ENCODE data around the gene CPVL. TPM values are rescaled to one million over a fixed set of nuclear protein-coding genes. Genes with fewer than 3 reads are reported as not detected.

The CPVL gene
- total RNA-seq, 3 donors from 2014 or later = 11.4 to 44.2 (median 13.4) TPM

DNA sequence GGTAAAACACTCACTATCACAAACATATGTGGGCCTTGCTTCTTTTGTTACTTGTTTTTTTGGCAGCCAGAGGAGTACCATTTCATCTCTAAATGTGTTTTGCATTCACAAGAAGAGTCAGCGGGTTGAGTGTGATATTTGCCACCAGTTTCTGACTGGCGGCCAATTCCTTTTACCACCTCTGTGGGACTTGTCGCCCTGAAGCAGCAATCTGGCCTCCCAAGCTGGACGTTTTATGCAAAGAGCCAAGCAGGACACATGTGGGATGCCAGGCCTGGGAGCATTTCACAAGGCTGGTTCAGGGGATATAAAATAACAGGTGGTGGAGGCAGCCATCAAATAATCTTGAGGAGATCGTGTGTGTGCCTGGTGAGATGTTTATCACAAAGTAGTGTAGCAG is 126.4 kb downstream of the CPVL start:
- peak overlapping the region in 1 of 2 donors; percentile 12 for H3K27ac ChIP-seq
- H3K4me3 ChIP-seq = no peak overlapping the region
- H3K4me1 ChIP-seq = no peaks in the 10 kb centered on the region
- intact Hi-C loops (cut with DNase I; ENCODE audit: low total_unique reads) = no loop called here
- no peak for DNase-seq (ENCODE audit: low spot score in 2 of 2)
- H3K36me3 ChIP-seq = no peaks in the 10 kb centered on the region
- H3K27me3 ChIP-seq = no peaks in the 10 kb centered on the region
- H3K9me3 ChIP-seq = peaks cover 0 to 9% of the 10 kb centered on the region in 2 donors
- TF ChIP-seq, protein P1, sequence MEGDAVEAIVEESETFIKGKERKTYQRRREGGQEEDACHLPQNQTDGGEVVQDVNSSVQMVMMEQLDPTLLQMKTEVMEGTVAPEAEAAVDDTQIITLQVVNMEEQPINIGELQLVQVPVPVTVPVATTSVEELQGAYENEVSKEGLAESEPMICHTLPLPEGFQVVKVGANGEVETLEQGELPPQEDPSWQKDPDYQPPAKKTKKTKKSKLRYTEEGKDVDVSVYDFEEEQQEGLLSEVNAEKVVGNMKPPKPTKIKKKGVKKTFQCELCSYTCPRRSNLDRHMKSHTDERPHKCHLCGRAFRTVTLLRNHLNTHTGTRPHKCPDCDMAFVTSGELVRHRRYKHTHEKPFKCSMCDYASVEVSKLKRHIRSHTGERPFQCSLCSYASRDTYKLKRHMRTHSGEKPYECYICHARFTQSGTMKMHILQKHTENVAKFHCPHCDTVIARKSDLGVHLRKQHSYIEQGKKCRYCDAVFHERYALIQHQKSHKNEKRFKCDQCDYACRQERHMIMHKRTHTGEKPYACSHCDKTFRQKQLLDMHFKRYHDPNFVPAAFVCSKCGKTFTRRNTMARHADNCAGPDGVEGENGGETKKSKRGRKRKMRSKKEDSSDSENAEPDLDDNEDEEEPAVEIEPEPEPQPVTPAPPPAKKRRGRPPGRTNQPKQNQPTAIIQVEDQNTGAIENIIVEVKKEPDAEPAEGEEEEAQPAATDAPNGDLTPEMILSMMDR (IDR thresholded peaks at IDR 0.05) = no peak
- TF ChIP-seq POLR2AphosphoS5 (IDR thresholded peaks at IDR 0.05) (no peak), POLR2A (IDR thresholded peaks at IDR 0.05) (no peak)

DNA sequence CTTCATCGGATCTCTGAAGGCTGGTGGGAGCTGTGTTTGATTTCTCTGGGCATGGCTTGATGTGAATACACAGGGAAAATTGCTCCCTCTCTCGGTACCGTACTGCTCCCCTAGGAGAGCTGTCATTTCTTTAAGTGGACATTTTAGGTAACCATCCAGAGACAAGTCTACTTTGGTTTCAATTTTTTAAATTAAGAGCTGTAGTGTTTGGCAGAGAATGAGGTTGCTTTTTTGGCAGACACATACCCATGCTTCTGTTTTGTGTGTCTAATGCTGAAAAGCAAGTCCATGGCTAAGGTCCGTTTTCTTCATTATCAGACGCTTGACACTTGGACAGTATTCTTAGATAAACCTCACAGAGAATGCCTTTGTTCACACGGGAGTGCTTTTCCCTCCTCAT is 127.0 kb downstream of the CPVL start:
- Histone ChIP-seq H3K9me3 (peaks cover 0 to 4% of the 10 kb centered on the region in 2 donors), H3K4me3 (no peak overlapping the region), H3K4me1 (no peaks in the 10 kb centered on the region), H3K27me3 (no peaks in the 10 kb centered on the region), H3K36me3 (no peaks in the 10 kb centered on the region), H3K27ac (peak overlapping the region in 1 of 2 donors; percentile 12)
- no peak for TF ChIP-seq POLR2A (IDR thresholded peaks at IDR 0.05)
- TF ChIP-seq, protein P1 (IDR thresholded peaks at IDR 0.05) = no peak
- no peak for TF ChIP-seq POLR2AphosphoS5 (IDR thresholded peaks at IDR 0.05)
- no peak for DNase-seq (ENCODE audit: low spot score in 2 of 2)
- intact Hi-C loops (cut with DNase I; ENCODE audit: low total_unique reads) = no loop called here

DNA sequence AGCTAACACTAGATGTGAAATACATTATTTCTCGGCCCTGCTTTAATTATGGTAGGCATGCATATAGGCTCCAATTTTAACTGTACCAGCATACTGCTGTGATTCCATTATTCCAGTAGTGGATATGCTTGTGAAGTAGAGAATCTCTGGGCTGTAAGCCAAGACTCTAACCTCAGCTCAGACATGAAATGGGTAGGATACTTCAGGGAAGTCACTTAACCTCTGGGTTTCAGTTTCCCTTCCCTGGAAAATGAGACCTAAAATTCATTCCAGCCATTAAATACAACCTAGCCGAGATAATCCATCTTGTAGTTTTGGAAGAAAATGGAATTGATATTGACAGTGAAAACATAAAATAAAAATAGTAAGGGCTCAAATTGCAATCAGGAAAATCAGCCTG is 128.6 kb downstream of the CPVL start:
- H3K27me3 ChIP-seq = no peaks in the 10 kb centered on the region
- no peak overlapping the region for H3K27ac ChIP-seq
- H3K4me3 ChIP-seq = no peak overlapping the region
- no peaks in the 10 kb centered on the region for H3K36me3 ChIP-seq
- intact Hi-C loops (cut with DNase I; ENCODE audit: low total_unique reads) = no loop called here
- H3K4me1 ChIP-seq = no peaks in the 10 kb centered on the region
- no peak for DNase-seq (ENCODE audit: low spot score in 2 of 2)
- H3K9me3 ChIP-seq = no peaks in the 10 kb centered on the region
- TF ChIP-seq POLR2A (IDR thresholded peaks at IDR 0.05) (no peak), POLR2AphosphoS5 (IDR thresholded peaks at IDR 0.05) (no peak)
- TF ChIP-seq, protein P1 (IDR thresholded peaks at IDR 0.05) = no peak

DNA sequence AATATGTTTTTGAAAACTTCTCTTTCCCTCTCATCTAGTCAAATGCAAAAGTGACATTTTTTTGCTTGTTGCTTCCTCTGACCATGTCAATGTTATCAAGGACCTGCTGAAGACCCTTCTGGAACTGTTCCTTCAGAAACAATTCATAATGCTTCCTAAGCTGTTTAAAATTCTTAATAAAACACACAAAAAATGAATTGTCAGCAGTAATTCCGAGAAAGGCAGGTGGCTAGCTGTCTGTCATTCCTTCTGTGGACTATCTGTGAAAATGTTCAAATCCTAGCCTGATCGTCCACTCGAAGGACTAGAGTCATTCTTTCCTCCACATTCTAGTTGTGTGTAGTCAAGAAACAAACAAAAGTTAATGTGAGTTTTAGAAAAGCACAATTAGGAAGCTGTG is 131.6 kb downstream of the CPVL start:
- Histone ChIP-seq H3K27ac (no peak overlapping the region), H3K36me3 (no peaks in the 10 kb centered on the region), H3K4me1 (no peaks in the 10 kb centered on the region), H3K4me3 (no peak overlapping the region), H3K9me3 (no peaks in the 10 kb centered on the region), H3K27me3 (no peaks in the 10 kb centered on the region)
- intact Hi-C loops (cut with DNase I; ENCODE audit: low total_unique reads) = no loop called here
- TF ChIP-seq POLR2A (IDR thresholded peaks at IDR 0.05) = no peak
- TF ChIP-seq POLR2AphosphoS5 (IDR thresholded peaks at IDR 0.05) = no peak
- TF ChIP-seq, protein P1 (IDR thresholded peaks at IDR 0.05) = no peak
- DNase-seq (ENCODE audit: low spot score in 2 of 2) = no peak

DNA sequence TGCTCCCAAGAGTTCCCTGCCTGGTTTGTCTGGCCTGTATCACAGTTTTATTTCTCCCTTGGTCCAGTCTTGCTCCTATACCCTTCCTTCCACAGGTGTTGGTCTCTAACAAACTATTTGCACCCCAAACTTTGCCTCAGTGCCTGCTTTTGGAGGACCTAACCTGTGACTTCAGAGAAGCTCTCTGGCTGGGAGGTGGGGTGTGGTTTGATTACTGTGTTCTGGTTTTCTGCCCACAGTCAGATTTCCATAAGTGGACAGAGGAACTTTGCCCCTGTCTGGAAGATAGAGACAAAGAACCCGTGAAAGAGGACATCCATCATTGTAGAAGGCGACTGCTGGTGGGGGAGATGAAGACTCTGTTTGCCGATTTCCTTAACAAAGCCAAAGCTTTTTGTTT is 132.4 kb downstream of the CPVL start:
- DNase-seq (ENCODE audit: low spot score in 2 of 2) = no peak
- Histone ChIP-seq H3K27ac (no peak overlapping the region), H3K4me3 (no peak overlapping the region), H3K4me1 (no peaks in the 10 kb centered on the region), H3K9me3 (no peaks in the 10 kb centered on the region), H3K36me3 (no peaks in the 10 kb centered on the region), H3K27me3 (no peaks in the 10 kb centered on the region)
- intact Hi-C loops (cut with DNase I; ENCODE audit: low total_unique reads) = no loop called here
- no peak for TF ChIP-seq POLR2AphosphoS5 (IDR thresholded peaks at IDR 0.05)
- TF ChIP-seq POLR2A (IDR thresholded peaks at IDR 0.05) = no peak

Data from breast epithelium (tissue), 4 donors.